GM20431 (cell line): ENCODE data around the gene VPS18.

Experiments used
- in situ Hi-C: fragments of 300-500 bp; cut with MseI, MboI; formaldehyde crosslinking; loops from one replicate; pipeline ENCODE4 v1.15.0; 2020; ENCODE audit warnings: low sequenced_read_pairs; ENCODE audit not compliant: unreplicated experiment

Gene VPS18

GRCh38 chr15:40869686-40870085 lies 24.6 kb upstream of the VPS18 start:
- in situ Hi-C loops = no loop called here

- in situ Hi-C loops = no loop called here
These were observed 23.5 kb upstream of the VPS18 start for GRCh38 chr15:40870716-40871115.

DNA sequence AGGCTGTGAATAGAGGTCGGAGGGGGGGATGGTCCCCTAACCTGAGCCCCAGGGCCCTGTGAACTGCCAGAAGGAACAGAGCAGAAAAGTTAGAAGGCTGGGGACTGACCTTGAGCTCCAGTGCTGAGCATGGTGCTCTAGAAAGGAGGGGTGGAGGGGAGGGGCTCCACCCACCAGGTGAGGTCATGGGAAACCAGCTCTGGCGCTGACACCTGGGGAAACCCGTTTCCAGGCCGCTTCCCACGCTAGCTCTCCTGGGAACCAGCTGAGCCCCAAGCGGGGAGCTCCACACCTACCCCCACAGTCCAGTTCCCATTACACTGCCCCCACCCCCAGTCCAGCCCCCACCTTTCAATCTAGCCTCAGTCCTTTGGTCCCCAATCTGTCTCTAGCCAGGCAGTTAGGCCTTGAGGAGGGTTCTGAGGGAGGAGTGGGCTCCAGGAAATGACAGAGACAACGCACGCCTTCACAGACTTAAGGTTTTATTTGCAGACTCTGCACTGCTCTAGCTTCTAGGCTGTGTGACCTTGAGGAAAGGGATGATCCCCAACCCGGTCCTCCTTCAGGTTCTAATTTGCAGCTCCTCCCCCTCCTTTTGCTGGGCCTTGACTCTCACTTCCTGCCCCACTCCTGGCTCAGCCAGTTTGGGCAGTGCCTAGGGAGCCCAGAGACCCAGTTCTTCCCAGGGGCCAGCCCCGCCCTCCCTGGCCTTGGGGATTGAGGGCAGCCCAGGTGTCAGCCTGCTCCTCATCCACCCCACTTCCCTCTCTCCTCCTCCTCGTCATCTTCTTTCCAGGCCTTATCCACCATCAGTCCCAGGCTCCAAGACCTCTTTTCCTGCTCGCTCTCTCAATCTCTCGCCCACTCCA lies 22.3 kb upstream of the VPS18 start:
- in situ Hi-C loops = no loop called here

- in situ Hi-C loops = no loop called here
These were observed 21.2 kb upstream of the VPS18 start for GRCh38 chr15:40872791-40873693.

GRCh38 chr15:40873694-40874561 lies 20.3 kb upstream of the VPS18 start, which contains the start of gene RHOV:
TSS of gene RHOV (minus strand) at chr15:40874234. CDS start at chr15:40874139, 95 bp downstream.
- in situ Hi-C loops = no loop called here

DNA sequence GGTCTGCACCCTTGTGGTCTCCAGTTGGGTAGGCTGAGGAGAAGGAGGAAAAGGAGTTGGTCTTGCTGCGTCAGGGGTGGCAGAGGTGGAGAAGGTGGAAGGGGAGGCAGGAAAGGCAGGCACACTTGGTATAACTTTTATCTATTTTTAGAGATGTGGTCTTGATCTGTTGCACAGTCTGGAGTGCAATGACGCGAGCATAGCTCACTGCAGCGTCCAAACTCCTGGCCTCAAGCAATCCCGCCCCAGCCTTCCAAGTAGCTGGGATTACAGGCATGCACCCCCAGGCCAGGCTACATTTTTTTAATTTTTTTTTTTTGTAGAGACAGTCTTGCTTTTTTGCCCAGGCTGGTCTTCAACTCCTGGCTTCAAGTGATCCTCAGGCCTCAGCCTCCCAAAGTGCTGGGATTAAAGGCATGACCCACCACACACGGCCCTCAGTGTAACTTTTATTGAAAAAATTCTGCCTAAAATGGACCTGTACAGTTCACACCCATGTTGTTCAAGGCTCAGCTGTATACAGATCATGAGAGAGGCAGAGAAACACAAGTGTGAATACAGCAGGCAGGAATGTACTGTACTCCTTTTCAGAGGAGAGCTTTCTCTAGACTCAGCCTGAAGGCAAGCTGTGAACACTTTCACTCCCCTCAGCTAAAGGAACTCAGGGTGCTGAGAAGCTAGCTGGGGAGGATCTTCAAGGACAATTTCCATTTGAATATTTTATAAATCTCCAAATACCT lies 18.1 kb upstream of the VPS18 start:
- in situ Hi-C loops = no loop called here

- in situ Hi-C loops = no loop called here
These were observed 16.6 kb upstream of the VPS18 start for GRCh38 chr15:40877694-40878093.

GRCh38 chr15:40878785-40879184 lies 15.5 kb upstream of the VPS18 start:
- in situ Hi-C loops = no loop called here

GRCh38 chr15:40879609-40880008 lies 14.6 kb upstream of the VPS18 start:
- in situ Hi-C loops = no loop called here

- in situ Hi-C loops = no loop called here
These were observed 12.9 kb upstream of the VPS18 start for GRCh38 chr15:40881351-40881750.

DNA sequence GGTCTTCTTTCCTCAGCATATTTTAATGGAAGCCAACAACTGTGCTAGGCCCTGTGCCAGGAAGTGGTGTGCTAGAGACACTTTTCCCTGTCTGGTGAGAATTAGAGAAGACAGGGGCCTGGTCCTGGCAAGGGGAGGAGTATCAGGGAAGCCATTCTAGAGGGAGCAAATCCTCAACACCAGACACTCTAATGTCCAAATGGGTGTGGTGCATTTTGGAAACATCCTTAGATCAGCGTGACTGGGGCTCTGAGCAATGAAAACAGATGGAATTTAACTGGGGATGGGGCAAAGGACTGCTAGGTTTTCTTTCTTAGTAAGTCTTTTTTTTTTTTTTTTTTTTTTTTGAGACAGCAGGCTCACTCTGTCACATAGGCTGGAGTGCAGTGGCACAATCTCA lies 7.7 kb upstream of the VPS18 start:
- in situ Hi-C loops = no loop called here

DNA sequence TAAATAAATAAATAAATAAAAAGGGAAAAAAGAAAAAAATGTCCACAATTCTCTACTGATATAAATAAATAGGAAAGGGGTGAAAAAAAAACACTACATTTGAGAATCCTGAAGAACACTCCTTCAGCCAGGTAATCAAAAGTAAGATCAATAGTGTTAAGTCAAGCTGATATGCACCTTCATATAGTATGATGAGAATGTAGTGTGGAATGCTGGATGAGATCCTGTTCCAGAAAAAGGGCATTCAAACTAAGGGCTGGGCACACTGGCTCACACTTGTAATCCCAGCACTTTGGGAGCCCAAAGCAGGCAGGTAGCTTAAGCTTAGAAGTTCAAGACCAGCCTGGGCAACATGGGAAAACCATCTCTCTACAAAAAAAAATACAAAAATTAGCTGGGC lies 5.1 kb upstream of the VPS18 start:
- in situ Hi-C loops = no loop called here

DNA sequence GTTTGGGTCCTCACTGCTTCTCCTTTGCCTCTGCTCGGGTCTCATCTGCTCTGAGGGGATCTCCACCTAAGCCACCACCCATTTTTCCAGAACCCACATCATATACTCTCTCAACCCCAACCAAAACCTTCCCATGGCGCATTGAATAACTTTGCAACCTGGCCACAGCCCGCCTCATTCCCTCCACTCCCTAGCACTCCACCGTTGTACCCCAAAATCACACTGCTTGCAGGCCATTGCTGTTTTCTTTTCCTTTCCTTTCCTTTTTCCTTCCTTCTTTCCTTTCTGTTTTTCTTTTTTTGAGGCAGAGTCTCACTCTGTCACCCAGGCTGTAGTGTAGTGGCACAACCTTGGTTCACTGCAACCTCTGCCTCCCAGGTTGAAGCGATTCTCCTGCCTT lies 3.1 kb upstream of the VPS18 start:
- in situ Hi-C loops = no loop called here

- in situ Hi-C loops = no loop called here
These were observed 2.3 kb upstream of the VPS18 start for GRCh38 chr15:40891810-40892446.

- in situ Hi-C loops = no loop called here
These were observed 1.7 kb upstream of the VPS18 start for GRCh38 chr15:40892447-40893012.

DNA sequence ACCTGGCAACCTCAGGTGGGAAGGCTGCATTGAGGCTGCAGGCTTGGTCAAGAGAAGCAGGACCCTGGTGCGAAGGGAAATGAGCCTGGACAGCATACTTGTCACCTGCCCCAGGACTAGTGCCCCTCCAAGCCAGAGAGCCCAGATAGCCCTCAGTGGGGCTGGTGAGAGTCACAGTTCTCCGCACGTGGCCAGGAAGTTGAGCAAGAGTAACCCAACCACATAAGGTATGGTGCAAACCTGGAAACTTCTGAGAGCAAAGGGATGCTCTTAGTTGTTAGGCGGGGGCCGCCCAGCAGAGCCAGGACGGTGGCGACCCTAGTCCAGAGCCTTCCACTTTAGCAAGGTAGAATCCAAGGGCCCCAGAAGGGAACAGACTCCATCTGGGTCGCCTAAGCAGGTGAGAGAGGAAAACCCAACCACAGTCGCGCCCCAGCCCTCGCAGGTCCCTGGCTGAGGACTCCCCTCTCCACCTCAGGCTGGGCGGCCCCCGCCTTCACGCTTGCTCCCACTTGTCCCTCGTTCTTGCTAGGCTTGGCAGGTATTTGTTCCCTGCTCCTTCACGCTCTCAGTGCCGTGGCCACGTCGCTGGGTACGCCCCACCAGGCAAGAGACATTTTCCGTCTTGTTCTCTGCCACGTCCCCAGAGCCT lies 1.1 kb upstream of the VPS18 start:
- in situ Hi-C loops = no loop called here

DNA sequence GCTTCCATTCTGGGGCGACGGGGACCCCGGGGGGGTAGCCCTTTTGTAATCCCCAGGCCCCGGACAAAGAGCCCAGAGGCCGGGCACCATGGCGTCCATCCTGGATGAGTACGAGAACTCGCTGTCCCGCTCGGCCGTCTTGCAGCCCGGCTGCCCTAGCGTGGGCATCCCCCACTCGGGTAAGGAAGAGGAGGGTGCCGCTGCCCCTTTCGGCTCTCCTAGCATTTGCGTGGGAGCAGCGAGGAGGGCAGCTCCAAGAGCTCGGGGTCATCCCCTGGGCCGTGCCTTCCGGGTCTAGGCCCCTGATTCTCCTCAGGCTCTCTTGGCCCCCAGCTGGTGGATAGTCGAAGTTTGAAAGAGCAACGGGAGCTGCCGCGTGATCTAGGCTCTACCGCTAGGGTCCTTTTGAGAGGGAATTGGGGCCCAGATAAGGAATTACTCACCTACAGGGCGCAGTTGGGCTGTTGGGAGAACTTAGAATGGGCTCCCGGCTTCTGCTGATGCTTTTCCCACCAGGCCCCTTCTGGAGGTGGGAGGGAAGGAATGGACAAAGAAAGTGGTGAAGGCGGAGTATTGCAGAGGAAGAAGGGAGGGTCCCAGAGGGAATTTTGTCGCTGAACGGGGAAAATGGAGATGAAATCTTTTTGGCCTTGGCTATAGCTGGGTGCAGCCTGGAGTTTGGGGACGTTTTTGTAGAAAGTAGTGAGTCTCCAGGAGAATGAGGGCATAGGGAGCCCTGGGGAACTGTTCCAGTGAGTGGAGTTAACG lies 615 bp downstream of the VPS18 start:
- in situ Hi-C loops = no loop called here
